Measurements from ENCODE around the gene ADA.
"Not testable (repeated sequence)": the region's sequence is repeated elsewhere in the genome, so short reads cannot be mapped to it uniquely, and the experiment has no call there.

The ADA gene

DNA sequence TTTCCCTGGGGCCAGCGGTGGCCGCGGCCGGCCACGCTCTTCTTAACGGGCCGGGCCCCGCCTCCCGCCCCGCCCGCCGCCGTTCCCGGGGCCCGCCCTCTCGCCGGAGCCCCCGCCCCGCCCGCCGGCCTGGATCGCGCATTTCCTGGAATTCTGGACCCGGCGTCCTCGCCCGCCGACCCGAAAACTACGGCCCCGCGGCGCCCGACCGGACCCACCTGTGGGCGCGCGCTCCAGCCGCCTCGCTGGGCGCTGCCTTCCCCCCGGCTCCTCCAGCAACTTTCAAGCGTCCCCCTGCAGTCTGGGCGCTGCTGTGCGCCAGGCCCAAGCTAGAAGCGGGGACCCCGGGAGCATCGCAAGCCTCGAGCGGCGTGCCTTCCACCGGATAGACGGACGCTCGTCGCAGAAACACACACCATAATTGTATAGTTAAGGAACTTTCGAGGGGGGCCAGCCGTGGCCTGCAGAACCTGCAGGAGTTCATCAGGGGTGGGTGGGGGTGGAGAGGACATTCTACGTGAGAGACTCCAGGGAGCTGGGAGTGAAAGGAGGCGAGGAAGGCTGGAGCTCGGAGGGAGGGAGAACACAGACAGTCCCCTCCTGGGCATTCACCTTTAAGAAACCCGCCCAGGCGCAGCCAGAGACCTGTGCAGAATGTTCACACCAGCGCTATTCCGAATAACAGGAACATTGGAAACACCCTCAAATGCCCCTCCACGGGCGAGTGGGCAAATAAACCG lies at the start of gene ADA:
TSS of gene ADA (minus strand) at position 16 of the 740 bp plus-strand sequence. CDS start 92 bp downstream, outside the sequence.
- DNase-seq: peak; percentile 83

DNA sequence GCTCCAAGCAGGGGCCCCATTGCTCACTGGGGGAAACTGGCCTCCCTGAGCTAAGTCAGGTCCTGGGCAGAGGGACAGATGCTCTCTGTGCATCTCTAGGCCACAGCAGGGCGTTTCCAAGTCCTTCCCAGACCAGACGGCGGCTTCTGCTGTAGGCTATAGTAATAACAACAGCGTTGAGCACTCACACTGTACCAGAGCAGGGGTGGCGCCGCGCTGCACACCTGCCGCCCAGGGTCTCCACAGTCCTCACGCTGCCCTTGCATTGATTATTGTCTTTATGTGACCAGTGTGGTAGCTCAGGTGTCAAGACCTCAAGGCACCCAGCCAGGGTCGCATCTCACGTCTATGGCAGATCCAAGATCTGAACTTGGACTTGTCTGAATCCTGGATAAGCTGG lies 48.8 kb upstream of the ADA start:
- no peak for DNase-seq

DNA sequence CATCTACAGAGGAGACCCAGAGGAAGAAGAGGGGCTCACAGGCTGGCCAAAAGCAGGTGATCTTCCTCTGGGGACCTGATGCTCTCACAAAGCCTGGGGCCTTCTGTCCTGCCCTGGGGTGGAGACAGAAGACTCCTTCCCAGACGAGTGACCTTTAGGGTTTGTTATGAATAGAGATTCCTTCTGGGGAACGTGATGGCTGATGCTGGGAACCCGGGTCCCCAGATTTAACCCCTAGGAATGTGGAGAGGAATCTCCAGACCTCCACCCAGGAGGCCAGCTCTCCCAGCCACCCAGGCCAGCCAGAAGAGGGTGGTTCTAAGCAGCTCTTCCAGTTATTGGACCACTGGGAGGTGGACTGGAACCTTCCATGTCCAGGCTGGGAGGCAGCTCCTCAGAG lies 46.9 kb upstream of the ADA start:
- no peak for DNase-seq

DNA sequence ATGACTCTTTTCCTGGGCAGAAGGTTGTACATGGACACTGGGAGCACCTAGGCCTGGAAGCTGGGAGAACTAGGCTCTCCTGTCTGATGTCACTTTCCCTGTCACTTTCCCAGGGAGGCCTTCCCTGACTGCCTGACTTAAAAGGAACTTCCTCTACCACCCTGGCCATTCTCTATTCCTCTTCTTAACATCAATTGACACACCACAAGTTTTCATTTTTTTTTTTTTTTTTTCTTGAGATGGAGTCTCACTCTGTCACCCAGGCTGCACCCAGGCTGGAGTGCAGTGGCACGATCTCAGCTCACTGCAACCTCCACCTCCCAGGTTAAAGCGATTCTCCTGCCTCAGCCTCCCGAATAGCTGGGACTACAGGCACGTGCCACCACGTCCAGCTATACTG lies 45.5 kb upstream of the ADA start:
- DNase-seq: not testable (repeated sequence)

DNA sequence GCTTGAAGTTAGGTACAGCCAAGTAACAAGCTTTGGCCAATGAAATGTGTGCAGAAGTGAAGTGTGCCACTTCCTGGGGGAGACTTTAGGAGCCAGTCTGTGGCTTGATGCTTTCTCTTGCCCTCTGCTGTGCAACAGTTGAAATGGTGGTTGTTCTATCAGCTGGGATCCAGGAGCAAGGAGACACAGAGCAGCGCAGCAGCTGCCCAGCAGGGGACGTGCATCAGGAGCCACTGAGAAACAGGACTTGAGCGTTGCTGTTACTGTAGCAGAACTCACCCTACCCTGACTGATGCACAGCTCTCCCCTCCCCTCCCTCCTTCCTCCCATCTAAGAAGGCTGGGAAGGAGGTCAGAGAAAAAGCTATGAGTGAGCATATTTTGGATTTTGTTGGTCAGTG lies 44.8 kb upstream of the ADA start:
- DNase-seq: no peak

DNA sequence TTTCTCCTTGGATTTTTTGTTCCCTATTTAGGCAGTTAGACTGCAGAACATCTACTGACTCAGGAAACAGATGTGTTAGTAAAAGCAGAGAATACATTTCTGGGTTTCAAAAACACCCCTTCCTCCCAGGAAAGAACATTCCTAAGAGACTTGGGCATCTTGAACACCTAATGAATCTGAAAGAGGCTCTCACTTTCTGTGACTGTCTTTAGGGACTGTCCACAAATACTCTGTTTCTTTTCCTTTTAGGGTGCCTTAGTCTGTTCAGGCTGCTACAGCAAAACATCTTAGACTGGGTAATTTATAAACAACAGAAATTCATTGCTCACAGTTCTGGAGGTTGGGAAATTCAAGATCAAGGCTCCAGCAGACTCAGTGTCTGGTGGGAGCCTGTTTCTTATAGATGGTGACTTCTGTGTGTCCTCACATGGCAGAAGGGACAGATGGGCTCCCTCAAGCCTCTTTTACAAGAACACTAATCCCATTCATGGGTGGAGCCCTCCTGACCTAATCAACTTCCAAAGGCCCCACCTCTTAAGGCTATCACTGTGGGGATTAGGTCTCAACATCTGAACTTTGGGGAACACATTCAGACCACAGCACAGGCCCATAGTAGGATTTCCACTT lies 44.3 kb upstream of the ADA start:
- no peak for DNase-seq

DNA sequence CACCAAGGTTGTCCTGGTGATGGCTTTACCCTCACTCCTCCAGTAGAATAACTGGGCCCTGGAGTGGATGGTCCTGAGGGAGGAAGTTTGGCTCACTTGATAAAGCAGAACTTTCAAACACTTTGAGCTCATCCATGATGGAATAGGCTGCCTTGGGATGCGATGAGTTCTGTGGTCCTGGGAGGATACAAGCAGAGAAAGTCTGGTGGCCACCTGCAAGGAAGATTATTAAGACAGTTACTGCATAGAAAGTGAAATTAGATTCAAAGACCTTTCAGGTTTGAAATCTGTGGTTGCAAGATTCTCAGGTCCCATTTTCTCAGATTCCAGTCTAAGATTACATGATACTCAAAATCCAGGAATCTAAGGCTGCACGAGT lies 43.8 kb upstream of the ADA start:
- DNase-seq: no peak

DNA sequence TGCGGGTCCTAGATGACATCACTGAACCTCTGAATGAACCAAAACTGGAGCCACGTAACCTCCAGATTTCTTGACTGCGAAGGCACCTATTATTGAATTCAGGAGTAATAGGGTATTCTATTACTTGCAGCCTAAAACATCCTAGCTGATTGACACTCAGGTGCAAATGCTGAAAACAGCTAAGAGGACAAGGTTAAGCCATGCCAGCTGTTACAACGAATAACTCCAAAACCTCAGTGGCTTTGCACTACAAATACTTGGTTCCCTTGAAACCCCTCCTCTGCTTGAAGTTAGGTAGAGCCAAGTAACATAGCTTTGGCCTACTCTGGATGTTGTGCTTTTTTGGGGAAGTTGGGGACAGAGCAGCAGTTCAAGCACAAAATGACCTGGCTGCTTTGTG lies 42.7 kb upstream of the ADA start:
- DNase-seq: peak; percentile 4

DNA sequence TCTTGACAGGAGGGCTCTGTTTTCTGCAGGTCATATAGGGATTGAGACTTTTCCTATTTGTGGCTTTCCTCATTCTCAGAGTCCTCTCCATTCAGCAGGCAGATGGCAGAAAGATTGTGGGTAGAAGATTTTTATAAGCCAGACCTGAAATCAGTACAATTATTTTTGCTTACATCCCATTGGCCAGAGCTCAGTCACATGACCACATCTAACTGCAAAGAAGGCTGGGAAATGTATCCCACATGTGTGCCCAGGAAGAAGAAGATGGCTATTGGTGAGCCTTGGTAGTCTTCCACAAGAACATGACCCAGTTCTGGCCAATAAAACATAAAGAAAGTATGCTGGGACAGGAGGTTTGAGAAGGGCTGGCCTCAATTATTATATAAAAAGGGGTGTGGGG lies 42.1 kb upstream of the ADA start:
- peak; percentile 4 for DNase-seq

DNA sequence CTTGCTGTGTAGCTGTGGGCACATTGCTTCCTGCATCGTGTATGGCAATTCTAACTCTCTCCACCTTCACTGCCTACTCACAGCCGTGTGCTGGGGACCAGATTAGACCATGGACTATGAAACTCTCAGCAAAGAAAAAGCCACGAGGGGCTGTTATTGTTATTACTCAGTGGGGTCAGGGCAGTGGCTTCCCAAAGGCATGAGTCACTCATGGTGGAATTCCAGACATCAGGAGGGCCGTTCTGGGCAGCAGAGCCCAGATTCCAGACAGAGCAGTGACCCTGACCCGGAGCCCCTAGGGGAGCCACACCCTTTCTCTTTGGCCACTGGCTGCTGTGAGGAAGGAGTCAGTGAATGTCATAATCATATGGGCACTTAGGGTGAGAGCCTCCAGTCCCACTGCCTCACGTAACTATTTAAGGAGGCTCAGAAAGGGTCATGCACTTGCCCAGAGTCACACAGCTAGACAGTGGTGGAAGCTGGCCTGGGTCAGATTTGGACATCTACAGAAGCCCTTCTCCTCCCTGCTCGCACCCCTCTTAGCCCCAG lies 41.5 kb upstream of the ADA start:
- peak; percentile 38 for DNase-seq

DNA sequence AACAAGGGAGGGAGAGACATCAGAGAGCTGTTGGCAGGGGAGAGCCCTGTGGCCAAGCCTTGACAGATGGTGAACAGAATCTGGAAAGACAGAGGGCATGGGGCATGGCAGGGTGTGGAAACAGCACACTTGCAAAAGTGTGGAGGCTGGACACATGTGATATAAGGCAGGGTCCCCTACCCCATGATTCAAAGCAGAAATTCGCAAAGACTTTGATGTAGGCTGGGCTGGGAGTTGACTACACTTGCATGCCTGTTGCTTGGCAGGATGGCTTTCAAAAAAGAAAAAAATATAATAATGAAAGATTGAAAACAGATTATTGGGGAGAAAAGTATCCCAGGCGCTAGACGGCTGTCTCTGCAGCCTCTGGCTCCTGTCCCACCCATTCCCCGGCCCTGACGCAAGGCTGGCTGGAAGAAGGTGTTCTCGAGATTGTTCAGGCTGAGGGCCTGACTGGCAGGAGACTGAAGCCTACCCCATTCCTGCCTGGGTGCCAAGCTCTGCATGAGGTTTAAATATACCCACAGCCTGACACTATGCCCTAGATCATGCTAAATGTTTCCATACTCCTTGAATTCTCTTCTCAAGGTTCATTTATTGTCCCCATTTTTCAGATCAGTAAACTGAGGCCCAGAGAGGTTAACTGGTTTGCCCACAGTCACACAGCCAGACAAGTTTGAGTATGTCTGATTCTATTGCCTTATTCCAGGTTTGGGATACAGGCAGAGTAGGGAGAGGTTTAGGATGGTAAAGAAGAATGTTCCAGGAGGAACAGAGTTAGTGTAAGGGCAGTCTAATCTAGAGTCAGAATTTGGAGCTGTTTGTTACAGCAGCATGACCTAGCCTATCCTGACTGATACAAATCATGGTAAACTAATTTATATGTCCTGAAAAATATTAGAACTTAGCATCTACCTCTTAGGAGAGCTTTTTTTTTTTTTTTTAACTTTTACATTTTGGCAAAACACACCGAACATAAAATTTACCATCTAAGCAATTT lies 40.2 kb upstream of the ADA start:
- no peak for DNase-seq

DNA sequence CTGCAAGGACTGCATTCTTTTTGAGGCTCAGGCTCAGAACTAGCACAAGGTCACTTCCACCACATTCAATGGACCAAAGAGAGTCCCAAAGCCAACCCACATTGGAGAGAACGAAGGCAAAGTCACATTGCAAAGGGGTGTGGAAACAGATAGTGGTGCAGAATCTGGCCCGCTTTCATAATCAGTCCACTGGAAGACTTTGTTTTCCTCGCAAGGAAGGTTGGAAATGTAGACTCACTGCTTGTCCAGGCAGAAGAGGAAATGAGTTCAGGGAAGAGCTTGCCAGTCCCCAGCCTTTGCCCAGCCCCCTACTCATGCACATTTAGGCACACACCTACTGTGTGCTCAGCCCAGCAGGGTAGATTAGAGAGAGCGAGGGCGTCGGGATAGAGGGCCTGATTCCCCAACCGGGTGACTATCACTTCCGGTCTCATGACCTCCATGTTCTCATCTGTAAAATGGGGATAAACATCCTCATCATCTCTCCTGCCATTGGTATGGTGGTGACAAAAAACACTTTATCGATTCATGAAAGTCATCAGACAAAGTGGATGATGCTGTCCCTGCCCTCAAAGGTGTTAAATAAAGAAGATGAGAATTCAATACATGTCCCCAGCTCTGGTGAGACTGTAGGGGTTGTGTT lies 39.4 kb upstream of the ADA start:
- no peak for DNase-seq

DNA sequence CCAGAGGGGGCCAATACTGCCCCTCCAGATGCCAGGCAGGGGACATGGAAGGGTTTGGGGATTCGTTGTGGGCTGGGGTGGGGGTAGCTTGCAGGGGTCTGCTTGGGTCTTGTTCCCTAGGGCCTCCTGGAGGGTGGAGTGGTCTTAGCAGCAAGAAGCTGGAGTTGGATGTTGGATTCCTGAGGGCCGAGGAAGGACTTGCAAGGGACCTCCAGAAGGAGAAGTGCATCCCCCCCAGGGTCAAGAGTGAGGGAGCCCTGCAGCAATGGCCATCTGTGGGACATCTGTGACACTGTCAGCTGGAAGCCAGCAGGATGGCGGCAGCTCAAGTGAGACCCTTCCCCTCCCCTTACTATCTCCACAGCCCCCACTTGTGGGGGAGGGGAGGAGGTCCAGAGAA lies 38.3 kb upstream of the ADA start:
- no peak for DNase-seq

DNA sequence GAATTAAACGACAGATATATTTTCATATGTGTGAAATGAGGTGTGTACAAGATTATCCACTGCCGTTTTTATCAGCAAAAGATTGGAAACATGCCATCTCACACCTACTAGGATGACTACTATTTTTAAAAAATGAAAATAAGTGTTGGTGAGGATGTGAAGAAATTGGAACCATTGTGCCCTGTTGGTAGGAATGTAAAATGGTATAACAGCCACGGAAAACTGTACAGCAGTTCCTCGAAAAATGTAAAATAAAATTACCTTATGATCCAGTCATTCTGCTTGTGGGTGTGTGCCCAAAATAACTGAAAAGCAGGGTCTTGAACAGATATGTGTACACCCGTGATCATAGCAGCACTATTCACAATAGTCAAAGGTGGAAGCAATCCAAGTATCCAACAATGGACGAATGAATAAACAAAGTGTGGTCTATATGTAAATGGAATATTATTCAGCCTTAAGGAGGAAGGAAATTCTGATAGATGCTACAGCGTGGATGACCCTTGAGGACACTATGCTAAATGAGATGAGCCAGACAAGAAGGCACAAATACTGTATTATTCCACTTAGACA lies 36.6 kb upstream of the ADA start:
- no peak for DNase-seq

DNA sequence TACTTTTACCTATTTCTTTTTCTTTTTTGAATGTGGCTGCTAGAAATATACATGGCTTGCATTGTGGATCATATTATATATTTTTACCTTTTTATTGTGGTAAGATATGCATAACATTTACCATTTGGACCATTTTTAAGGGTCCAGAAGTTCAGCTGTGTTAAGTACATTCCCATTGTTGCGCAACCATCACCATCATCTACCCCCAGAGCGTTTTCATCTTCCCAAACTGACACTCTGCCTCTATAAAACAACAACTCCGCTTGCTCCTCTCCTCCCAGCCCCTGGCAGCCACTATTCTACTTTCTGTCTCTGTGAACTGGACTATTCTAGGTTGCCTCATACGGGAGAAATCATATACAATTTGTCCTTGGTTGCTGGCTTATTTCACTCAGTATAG lies 35.4 kb upstream of the ADA start:
- DNase-seq: no peak

DNA sequence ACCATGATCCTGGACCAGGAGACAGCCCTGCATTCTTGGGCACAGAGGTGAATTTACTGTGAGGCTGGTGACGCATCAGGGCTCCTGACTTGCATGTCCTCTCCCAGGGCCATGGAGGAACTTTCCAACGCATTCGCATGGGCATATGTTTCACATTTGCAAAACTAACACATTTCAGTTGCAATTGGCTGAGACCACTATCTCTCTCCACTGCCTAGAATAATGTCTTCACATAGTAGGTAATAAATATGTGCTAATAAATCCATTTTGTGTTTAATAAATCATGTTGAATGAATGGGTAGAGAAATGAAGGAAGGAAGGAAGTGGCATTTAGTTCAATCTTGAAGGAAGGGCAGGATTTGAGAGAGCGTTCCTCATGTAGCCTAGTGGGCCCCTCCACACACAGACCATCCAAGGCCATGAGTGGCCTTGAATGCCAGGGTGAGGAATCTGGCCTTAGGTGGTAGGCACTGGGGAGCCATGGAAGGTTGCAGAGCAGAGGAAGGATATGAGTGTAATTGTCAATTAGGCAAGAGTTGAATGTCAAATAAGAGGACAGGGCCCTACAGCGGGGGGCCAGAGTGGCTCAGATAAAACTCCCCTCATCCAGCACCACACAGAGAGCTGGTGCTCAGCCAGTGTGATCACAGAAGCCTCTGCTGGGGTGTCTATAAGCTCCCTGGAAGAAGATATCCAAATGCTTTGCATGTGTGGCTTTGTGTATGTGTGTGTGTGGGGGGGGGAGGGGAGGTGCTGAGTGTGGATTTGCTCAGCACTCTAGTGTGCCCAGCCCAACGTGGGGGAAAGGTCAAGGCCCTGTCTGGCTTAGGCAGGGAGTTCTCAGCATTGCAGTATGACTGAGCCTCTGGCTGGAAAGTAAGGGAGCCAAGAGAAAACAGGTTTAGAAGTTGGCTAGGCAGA lies 32.8 kb upstream of the ADA start:
- no peak for DNase-seq

DNA sequence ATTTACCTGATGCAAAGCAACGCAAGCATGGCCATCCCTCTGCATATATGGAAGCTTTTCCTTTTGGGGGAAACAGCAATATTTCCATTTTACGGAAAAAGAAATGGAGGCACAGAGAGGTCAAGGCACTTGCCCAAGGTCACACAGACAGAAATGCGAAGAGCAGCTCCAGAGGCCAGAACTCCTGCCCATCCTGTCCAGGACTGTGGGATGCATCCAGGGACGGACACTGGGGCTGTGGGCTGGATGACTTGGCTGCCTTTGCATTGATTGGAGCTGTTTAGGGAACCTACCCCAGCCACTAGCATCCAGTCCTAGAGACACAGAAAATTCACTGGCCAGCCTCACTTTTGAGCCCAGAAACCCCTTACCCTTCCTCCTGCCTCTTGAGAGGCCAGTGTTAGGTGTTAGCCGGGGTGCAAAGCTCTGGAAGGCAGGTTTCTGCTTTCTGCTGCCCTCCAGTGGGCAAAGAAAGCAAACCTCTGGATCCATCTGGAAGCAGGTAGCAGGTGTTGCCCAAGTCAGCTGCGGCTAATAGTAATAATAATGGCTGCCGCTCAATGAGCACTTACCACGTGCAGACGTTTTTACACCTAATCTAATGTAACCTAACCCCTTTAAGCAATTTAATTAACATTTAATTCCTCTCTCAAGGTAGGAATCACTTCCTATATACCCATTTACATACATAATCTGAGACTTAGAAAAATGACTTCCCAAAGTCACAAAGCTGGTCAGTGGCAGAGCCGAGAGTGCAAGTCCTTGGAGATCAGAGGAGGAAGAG lies 32.0 kb upstream of the ADA start:
- peak; percentile 83 for DNase-seq

DNA sequence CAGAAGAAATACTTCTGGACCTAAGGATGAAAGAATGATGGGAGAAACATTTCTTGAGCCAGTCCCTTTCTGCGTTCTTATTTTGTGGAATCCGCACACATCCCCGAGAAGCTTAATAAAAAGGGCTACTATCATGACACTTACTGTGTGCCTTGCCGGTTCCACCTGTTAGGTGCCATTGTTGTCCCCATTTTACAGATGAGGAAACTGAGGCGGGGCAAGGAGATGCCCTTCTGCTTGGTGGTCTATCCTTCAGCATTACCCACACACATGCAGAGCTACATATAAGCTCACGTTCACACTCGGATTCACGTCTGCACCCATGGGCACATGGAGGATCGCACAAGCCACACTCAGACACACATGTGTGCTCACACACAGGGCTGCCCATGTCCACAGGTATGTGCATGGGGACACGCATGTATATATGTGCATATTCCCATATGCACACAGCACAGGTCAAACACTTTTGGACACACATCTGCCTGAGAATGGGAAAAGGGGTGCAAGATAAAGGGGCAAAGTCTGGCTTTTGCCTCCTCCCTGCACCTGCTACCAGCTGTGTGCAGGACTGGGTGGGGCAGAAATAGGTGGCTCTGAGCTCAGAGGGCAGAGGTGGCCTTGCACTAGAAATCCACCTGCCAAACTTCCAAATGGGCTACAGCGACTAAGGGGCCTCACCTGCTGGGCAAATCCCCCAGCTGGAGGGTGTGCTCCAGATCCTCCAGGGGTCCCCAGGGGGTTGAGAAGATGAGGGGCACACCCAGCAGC lies 30.5 kb upstream of the ADA start:
- DNase-seq: no peak

DNA sequence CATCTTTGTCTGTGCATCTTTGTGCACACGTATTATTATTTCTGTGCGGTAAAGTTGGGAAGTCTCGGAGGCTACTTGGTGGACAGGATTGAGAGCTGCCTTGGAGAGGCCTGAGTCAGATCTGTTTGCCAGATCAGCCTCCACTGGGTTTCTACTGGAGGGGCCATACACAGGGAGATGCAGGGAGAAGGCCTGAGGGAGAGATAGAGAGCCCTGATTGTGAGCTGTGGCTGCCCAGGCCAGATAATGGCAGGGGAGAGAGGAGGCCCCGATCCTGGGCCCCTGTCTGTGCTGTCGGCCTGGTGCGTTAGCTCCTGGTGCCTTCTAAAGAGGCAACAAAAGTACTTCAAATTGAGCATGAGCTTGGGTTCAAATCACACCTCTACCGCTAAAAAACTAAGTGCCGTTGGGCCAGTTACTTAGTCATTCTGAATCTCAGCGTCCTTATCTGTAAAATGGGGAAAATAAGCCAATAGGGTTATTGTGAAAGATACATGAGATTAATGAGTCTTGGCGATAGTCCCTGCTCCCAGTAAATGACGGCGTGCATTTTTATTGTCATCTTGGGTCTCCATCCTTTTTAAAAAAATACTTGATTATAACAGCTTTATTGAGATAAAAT lies 27.6 kb upstream of the ADA start:
- no peak for DNase-seq

All from activated effector memory CD4-positive, alpha-beta T cell treated with anti-CD3 and anti-CD28 coated beads, Interleukin-2, amount 50 U/mL, for 16 hours (primary cell).